Left ventricle myocardium inferior (tissue), 1 donor: ENCODE data around the gene DGKQ. TPM values are rescaled to one million over a fixed set of nuclear protein-coding genes. Genes with fewer than 3 reads are reported as not detected.

ENCODE experiments used
- DNase-seq: peaks from one replicate; pipeline ENCODE4 v3.0.0-alpha.2; 2020
- H3K27ac ChIP-seq: fragments of 200-600 bp; replicated peaks from 2 replicates; pipeline ENCODE4 v1.8.0; 2021
- H3K27me3 ChIP-seq: fragments of 200-600 bp; 2 replicates; pipeline ENCODE4 v1.8.0; 2021; ENCODE audit warnings: low read depth
- H3K36me3 ChIP-seq: fragments of 200-600 bp; 2 replicates; pipeline ENCODE4 v1.8.0; 2021
- H3K4me1 ChIP-seq: fragments of 200-600 bp; 2 replicates; pipeline ENCODE4 v1.8.0; 2021
- H3K4me3 ChIP-seq: fragments of 200-600 bp; 2 replicates; pipeline ENCODE4 v1.8.0; 2021; ENCODE audit warnings: mild to moderate bottlenecking, moderate library complexity
- H3K9me3 ChIP-seq: fragments of 200-600 bp; replicated peaks from 2 replicates; pipeline ENCODE4 v1.8.0; 2021
- CTCF ChIP-seq: fragments of 200-600 bp; IDR thresholded peaks from 2 replicates; pipeline ENCODE4 v1.8.0; 2021; ENCODE audit warnings: antibody characterized with exemption, mild to moderate bottlenecking, borderline replicate concordance
- intact Hi-C: fragments of 100-400 bp; cut with micrococcal nuclease; formaldehyde crosslinking; loops from one replicate; pipeline ENCODE4 v1.11.0; 2022
- total RNA-seq: library from RNA; stranded (reverse); fragmentation: NEBNext Ultra II Directional; extraction: Animal tissue kit (Norgen Biotek cat#: 25700); gene quantifications from one replicate; pipeline ENCODE4 v1.2.1, GENCODE V29; 2021
- donor health status: DM: no; HTN: yes; CAD: no; lungs with severe emphysema.

The DGKQ gene
- total RNA-seq, 1 donor from 2014 or later = 3.5 TPM

DNA sequence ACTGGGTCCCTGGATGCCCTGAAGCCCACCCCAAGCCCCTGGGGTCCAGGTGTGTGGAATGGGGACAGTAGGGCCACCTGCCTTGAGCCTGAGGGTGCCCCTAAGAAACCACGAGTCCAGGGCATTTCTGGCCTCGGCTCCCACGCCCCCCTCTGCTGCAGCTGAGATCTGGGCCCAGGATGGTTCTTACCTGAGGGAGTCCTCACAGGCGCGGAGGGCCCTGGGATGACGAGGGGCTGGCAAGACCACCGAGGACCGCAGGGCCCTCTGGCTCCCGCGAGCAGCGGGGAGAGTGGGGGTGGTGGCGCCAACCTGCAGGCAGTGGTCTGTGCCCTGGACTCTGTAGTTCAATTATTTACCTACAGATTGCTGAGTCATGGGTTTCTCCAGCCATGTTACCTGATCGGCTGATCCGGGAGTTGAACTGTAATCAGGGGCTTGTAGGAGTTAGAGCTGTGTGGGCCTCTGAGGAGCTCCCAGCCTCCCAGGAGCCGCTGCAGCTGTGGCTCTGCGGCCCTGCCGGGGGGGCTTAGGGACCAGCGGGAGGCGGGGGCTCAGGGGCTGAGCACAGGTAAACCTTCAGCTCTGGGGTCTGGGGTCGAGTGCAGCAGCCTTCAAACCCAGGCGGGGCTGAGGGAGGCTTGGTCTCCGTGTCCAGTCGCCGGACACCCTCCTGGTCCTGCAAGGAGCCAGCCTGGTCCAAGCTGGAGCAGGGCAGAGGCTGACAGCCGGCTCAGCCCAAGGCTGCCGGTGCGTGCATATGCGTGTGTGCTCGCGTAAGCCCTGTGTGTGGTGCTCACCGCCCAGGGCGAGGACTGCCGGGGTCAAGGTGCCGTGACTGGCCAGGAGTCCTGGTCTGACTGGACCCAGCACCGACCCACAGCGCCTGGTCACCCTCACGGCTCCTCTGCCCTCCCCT is 20.0 kb upstream of the DGKQ start, which contains the start of gene SLC26A1:
SLC26A1 (minus strand) TSS at position 294 of the 919 bp plus-strand sequence. CDS start 1,701 bp downstream, outside the sequence.
- H3K27ac ChIP-seq = no peak within 1 kb of the TSS
- intact Hi-C loops = no loop called here
- no peak for TF ChIP-seq CTCF
- no peak within 1 kb of the TSS for H3K4me3 ChIP-seq
- H3K4me1 ChIP-seq = peaks cover 15% of the 10 kb centered on the region
- no peak for DNase-seq
- H3K36me3 ChIP-seq = peaks cover 9% of the 10 kb centered on the region
- H3K9me3 ChIP-seq = no peaks in the 10 kb centered on the region
- H3K27me3 ChIP-seq = peaks cover 26% of the 10 kb centered on the region

DNA sequence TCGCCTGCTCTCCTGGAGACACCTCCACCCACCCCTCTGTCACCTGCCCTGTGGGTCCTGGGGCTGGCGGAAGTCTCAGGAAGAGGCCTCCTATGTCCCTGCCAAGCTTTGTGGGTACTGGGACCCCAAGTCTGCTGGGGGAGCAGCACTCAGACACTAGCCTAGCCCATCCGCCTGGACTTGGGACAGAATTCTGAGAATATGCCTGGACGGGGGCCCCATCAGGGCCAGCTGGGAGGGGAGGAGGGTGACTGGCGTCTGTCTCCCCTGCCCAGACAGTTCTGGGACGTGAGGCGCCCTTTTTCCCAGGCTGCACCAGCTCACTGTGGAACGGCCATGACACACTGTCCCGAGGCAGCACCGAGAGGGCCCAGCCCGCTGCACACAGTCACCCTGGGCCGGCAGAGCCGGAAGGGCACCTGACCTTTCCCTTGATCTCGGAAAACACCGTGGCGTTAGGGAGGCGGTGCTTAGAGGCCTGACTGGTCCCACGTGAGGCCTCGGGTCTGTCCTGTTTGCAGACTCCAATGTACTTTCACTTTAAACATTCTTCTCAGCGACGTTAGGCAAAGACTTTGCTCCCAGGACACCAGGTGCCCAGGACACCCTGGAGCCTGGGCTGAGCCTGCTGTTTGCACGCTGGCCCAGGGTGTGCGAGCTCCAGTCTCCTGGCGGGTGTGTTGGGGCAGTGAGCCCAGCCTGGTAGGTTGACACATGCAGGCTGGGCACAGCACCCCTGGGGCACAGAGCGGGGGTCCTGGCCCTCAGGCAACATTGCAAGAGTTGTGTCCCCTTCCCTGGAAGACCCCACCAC is 19.1 kb upstream of the DGKQ start:
- H3K36me3 ChIP-seq = peaks cover 9% of the 10 kb centered on the region
- peaks cover 15% of the 10 kb centered on the region for H3K4me1 ChIP-seq
- no peak overlapping the region for H3K27ac ChIP-seq
- no peak for DNase-seq
- intact Hi-C loops = no loop called here
- peaks cover 17% of the 10 kb centered on the region for H3K27me3 ChIP-seq
- H3K9me3 ChIP-seq = no peaks in the 10 kb centered on the region
- no peak overlapping the region for H3K4me3 ChIP-seq
- TF ChIP-seq CTCF = no peak

- no peak for TF ChIP-seq CTCF
- intact Hi-C loops = no loop called here
- Histone ChIP-seq H3K27me3 (peaks cover 9% of the 10 kb centered on the region), H3K4me1 (peaks cover 16% of the 10 kb centered on the region), H3K9me3 (no peaks in the 10 kb centered on the region), H3K4me3 (no peak overlapping the region), H3K27ac (no peak overlapping the region), H3K36me3 (peaks cover 9% of the 10 kb centered on the region)
- no peak for DNase-seq
Observed at GRCh38 chr4:991451-992296, 18.3 kb upstream of the DGKQ start.

GRCh38 chr4:990746-991367 is 17.5 kb upstream of the DGKQ start:
- TF ChIP-seq CTCF = no peak
- intact Hi-C loops = no loop called here
- Histone ChIP-seq H3K27me3 (peaks cover under 1% of the 10 kb centered on the region), H3K4me1 (peaks cover 25% of the 10 kb centered on the region), H3K36me3 (peaks cover 9% of the 10 kb centered on the region), H3K4me3 (no peak overlapping the region), H3K27ac (no peak overlapping the region), H3K9me3 (no peaks in the 10 kb centered on the region)
- no peak for DNase-seq
